ENCODE measurements around the gene KDM3B. TPM values are rescaled to one million over a fixed set of nuclear protein-coding genes. Genes with fewer than 3 reads are reported as not detected.

The KDM3B gene
- total and polyA plus RNA-seq, 9 of the 15 experiments (the other 6 are each of a cell fraction or from before 2014, with no cell fraction given), result 13.8 to 62.8 (median 41.9) TPM

DNA sequence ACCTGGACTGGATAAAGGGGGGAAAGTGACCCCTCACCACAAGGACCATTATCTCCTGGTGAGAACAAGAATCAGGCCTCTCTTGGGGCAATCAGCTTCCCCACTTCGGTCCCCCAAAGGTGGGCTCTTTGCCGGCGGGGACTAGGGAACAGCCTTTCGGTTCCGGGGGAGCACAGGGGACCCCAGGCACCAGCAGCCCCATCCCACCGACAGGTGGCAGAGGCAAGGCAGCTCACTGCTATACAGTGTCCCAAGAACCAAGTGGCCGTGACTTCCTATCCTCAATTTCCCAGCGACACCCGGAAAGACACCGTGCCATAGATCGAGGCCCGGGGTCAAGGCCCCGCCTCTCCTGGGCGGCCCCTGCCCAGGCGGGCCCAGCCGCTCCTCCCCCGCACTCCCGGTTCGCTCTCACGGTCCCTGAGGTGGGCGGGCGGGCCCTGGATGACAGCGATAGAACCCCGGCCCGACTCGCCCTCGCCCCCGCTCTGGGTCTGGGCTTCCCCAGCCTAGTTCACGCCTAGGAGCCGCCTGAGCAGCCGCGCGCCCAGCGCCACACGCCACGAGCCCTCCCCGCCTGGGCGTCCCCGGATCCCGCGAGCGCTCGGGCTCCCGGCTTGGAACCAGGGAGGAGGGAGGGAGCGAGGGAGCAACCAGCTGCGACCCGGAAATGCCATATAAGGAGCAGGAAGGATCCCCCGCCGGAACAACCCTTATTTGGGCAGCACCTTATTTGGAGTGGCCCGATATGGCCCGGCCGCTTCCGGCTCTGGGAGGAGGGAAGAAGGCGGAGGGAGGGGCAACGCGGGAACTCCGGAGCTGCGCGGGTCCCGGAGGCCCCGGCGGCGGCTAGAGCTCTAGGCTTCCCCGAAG lies 112.1 kb downstream of the KDM3B start (continued):
- TF ChIP-seq, protein P1, sequence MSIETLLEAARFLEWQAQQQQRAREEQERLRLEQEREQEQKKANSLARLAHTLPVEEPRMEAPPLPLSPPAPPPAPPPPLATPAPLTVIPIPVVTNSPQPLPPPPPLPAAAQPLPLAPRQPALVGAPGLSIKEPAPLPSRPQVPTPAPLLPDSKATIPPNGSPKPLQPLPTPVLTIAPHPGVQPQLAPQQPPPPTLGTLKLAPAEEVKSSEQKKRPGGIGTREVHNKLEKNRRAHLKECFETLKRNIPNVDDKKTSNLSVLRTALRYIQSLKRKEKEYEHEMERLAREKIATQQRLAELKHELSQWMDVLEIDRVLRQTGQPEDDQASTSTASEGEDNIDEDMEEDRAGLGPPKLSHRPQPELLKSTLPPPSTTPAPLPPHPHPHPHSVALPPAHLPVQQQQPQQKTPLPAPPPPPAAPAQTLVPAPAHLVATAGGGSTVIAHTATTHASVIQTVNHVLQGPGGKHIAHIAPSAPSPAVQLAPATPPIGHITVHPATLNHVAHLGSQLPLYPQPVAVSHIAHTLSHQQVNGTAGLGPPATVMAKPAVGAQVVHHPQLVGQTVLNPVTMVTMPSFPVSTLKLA (conservative IDR thresholded peaks at IDR 0.05), result peak; percentile 73 to 87
- TF ChIP-seq NELFE (IDR thresholded peaks at IDR 0.05; ENCODE audit: insufficient read depth, insufficient read length) (no peak), RHOXF2B (CRISPR knock-in tag; conservative IDR thresholded peaks at IDR 0.05) (no peak), ZNF347 (CRISPR knock-in tag; IDR thresholded peaks at IDR 0.05; ENCODE audit: low read depth) (no peak), ZNF197 (CRISPR knock-in tag; IDR thresholded peaks at IDR 0.05; ENCODE audit: low read depth) (no peak), TBL1XR1 (IDR thresholded peaks at IDR 0.05; ENCODE audit: low read length in 2 of 2) (no peak; a peak in 1 of 4 replicates), SNRNP70 (optimal IDR thresholded peaks at IDR 0.05; ENCODE audit: low read depth, low read length) (no peak), TRIM28 (IDR thresholded peaks at IDR 0.05) (no peak), FOS (IDR thresholded peaks at IDR 0.05; ENCODE audit: extremely low read depth, insufficient read length) (peak; percentile 50), STAG1 (CRISPR knock-in tag; IDR thresholded peaks at IDR 0.05; ENCODE audit: borderline replicate concordance) (no peak), TAF15 (IDR thresholded peaks at IDR 0.05; ENCODE audit: low read depth, low read length) (no peak), PHF21A (IDR thresholded peaks at IDR 0.05; ENCODE audit: borderline replicate concordance, low read depth) (peak; percentile 77; the same call in 1 of the 2 replicates), IFI16 (CRISPR knock-in tag; IDR thresholded peaks at IDR 0.05) (no peak), FOXA1 (IDR thresholded peaks at IDR 0.05; ENCODE audit: borderline replicate concordance) (no peak), HMGN3 (IDR thresholded peaks at IDR 0.05; ENCODE audit: borderline replicate concordance, extremely low read depth, insufficient read length, low read depth, low read length) (peak; percentile 79), TOE1 (IDR thresholded peaks at IDR 0.05; ENCODE audit: borderline replicate concordance) (no peak), TOE1 (CRISPR knock-in tag; IDR thresholded peaks at IDR 0.05; ENCODE audit: borderline replicate concordance, low read depth) (no peak), CBX5 (IDR thresholded peaks at IDR 0.05; ENCODE audit: borderline replicate concordance, low read depth) (no peak)
- TF ChIP-seq, protein P2, sequence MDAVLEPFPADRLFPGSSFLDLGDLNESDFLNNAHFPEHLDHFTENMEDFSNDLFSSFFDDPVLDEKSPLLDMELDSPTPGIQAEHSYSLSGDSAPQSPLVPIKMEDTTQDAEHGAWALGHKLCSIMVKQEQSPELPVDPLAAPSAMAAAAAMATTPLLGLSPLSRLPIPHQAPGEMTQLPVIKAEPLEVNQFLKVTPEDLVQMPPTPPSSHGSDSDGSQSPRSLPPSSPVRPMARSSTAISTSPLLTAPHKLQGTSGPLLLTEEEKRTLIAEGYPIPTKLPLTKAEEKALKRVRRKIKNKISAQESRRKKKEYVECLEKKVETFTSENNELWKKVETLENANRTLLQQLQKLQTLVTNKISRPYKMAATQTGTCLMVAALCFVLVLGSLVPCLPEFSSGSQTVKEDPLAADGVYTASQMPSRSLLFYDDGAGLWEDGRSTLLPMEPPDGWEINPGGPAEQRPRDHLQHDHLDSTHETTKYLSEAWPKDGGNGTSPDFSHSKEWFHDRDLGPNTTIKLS (IDR thresholded peaks at IDR 0.05; ENCODE audit: borderline replicate concordance, low read depth), result peak; percentile 71; the same call in 1 of the 2 replicates
- TF ChIP-seq, protein P3, sequence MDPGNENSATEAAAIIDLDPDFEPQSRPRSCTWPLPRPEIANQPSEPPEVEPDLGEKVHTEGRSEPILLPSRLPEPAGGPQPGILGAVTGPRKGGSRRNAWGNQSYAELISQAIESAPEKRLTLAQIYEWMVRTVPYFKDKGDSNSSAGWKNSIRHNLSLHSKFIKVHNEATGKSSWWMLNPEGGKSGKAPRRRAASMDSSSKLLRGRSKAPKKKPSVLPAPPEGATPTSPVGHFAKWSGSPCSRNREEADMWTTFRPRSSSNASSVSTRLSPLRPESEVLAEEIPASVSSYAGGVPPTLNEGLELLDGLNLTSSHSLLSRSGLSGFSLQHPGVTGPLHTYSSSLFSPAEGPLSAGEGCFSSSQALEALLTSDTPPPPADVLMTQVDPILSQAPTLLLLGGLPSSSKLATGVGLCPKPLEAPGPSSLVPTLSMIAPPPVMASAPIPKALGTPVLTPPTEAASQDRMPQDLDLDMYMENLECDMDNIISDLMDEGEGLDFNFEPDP (CRISPR knock-in tag; IDR thresholded peaks at IDR 0.05), result no peak
